NCI-H2171 (cell line): ENCODE measurements around the gene DAO.
A peak's percentile ranks its signal among the peaks of the same experiment; 100 is the strongest.
"Not testable (repeated sequence)": the region's sequence is repeated elsewhere in the genome, so short reads cannot be mapped to it uniquely, and the experiment has no call there.

Source experiments
- DNase-seq: peaks from one replicate; lab custom pipeline; 2025; lab: John Stamatoyannopoulos, UW

Gene DAO

GRCh38 chr12:108879615-108880254 is at the start of gene DAO:
Gene DAO, plus strand, starts transcription at chr12:108880092. Its CDS starts 4,915 bp downstream, at chr12:108885007.
- no peak for DNase-seq

- no peak for DNase-seq
These were observed 48.4 kb upstream of the DAO start for GRCh38 chr12:108831309-108831991.

GRCh38 chr12:108832208-108832607 is 47.7 kb upstream of the DAO start:
- DNase-seq, result no peak

DNA sequence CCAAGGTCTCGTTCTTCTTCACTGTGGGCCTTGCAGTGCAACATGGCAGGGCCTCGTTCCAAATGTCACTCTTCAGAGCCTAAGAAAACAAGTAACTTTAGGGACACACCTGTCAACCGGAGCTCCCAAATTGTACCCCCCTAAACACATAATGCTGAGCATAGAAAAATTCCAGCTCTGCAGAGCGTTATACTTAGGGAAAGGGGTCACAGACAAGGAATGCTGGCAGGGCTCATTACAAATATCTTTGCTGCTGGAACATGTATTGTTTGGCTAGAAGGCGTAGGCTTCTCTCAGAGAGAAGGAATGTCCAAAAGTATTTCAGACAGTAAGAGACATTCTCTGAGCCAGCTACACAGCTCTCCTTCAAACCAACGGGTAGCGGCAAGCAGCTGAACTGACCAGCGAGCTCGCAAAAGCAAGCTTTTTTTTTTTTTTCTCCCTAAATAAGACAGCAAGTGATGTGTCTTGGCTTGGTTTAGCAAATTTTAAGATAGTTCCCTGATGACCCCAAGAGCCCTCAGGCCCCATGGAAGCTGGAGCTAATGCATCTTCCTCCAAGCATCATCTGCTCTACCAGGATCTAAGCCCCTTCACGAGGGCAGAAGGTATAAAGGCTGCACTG is 47.0 kb upstream of the DAO start:
- no peak for DNase-seq

- DNase-seq, result no peak
These were observed 46.5 kb upstream of the DAO start for GRCh38 chr12:108833355-108833733.

GRCh38 chr12:108833757-108834472 is 46.0 kb upstream of the DAO start:
- no peak for DNase-seq

GRCh38 chr12:108835860-108836634 is 43.8 kb upstream of the DAO start:
- DNase-seq, result no peak

- DNase-seq, result no peak
These were observed 42.7 kb upstream of the DAO start for GRCh38 chr12:108837239-108837638.

DNA sequence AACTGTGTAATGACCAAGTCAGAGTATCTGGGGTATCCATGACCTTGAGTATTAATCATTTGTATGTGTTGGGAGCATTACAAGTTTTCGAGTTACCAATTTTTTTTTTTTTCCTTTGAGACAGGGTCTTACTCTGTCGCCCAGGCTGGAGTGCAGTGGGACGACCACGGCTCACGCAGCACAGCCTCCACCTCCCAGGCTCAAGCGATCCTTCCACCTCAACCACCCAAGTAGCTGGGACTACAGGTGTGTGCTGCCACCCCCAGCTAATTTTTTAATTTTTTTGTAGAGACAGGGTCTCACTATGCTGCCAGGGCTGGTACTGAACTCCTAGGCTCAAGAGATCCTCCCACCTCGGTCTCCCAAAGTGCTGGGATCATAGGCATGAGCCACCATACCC is 42.2 kb upstream of the DAO start:
- DNase-seq, result no peak

DNA sequence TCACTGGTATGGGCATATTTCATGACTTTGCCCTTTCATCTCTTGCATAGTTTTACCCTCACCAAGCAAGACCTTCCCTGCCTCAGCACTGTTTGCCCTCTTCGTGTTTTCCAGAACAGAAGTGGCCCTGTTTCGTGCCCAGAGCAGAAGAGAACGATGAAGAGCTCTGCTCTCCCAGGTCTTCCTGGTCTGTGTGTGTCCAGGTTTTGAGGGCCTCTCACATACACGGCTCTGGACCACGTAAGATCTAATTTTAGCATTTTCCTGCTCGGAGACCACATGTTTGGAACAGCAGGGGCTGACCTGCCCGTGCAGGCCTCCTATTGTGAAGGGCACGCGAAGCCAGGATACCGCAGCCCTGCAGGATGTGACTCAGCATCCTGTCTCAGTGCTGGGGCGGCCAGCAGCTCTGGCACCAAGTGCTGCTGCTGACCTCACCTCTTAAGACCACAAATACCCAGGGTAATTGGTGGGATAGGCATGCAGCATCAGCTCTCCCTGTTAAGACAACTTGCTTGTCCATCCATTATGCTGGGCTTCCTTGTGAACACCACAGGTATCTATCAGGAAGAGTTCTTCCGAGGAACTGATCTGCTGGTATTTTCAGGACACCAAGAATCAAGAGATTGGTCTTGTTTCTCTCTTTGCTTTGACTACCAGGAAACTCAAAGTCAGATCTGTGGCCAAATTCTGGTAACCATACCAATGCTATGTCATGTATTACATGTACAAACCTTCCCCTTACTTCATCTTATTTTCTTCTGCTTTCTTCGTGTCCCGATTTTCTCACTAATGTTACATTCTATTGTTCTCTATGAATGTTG is 41.5 kb upstream of the DAO start:
- no peak for DNase-seq

DNA sequence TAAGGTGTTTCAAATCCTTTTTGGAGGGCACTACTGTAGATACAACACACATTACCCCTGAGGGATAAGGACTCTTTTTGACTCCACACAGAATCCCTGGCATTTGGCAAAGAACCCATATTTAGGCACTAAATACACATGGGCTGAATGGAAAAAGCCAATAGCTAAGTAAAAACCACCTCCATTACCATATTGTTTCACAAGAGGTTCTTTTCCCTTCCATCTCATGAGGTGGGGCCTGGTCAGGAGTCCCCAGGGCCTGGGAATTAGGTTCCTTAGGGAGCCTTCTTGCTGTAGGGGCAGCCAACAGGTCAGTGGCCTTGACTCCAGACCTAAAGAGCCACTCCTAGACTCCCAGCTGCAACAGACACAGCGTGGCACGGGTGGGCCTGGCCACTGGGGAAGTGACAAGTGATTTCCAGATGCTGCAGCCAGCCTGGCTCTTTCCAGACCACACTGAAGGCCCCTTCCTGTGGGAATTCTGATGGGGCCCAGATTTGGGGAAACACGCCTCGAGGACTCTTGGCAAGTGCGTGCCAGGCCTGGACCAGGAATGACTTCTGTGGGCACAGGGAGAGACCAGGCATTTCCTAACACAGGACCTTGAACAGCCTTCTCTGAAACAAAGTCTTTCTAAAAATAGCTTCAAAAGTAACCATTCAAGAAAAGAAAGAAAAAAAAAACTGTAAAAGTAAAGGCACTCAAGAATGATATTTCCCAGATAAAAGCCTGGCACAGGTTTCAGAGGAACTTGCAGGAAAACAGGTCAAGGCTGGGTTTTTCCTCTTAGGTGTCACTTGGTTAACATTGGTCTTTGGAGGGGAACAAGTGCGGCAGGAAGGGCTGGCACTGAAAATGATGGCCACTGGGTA is 40.6 kb upstream of the DAO start:
- DNase-seq, result no peak

- DNase-seq, result no peak
These were observed 40.0 kb upstream of the DAO start for GRCh38 chr12:108839890-108840230.

GRCh38 chr12:108840605-108841332 is 39.1 kb upstream of the DAO start:
- no peak for DNase-seq

GRCh38 chr12:108841825-108842224 is 38.1 kb upstream of the DAO start:
- not testable (repeated sequence) for DNase-seq

GRCh38 chr12:108842361-108842760 is 37.5 kb upstream of the DAO start:
- no peak for DNase-seq

- no peak for DNase-seq
These were observed 36.7 kb upstream of the DAO start for GRCh38 chr12:108843187-108843586.

DNA sequence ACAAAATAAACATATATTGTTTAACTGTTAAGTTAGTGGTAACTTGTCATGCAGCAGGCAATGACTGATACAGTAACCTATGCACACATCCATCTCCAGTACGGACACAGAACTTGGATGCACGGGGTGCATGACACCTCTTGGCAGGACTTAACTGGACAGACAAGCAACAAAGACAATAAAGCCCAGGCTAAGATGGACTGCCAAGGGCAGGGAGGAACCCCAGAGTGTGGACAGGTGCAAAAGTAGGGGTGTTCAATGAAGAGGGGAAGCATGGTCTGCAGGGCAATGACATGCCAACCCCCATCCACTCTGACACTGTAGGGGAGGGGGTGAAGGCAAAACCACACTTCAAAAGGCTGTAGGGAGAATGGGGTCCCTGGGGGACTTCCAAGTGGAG is 34.2 kb upstream of the DAO start:
- DNase-seq, result no peak

DNA sequence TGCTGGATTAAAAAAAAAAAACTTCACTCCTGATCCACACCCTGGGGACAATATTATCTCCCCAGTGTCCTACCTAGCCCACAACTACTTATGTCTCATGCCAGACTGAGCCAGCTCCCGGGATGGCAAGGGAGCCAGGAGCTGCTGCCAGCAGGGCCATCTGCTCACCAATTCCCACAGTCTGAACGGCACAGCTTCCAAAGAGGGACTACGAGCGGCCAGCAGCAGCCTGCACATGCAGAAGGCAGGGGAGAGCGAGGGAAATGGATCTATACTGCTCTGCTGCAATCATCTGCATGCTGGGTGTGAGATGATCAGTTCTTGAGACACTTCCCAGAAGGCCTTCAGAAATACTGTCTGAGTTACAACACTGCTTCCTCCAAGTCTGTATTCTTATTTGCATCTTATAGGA is 33.6 kb upstream of the DAO start:
- peak; percentile 90 for DNase-seq

DNA sequence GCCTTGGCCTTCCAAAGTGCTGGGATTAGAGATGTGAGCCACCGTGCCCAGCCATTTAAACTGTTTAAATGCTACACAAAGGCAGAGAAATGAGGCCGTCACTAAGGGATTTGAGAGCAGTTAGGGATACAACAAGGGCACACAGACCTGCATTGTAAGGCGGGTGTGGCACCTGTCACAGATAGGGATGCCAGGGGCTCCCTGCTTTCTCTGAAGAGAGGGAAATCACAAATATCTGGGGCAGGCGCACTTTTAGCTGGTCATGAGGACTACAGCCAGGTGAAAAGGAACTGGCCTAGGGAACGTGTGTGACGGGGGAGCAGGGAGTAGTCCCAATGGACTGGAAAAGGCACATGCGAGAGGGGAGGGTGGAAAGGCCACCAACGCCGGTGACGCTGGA is 32.2 kb upstream of the DAO start:
- no peak for DNase-seq

- DNase-seq, result peak; percentile 56
These were observed 30.2 kb upstream of the DAO start for GRCh38 chr12:108849660-108850059.
